GM18861 (cell line): Measurements from ENCODE around the gene KCNAB2.
"Not testable (repeated sequence)": the region's sequence is repeated elsewhere in the genome, so short reads cannot be mapped to it uniquely, and the experiment has no call there.

Experiments
- ATAC-seq: cut with Tn5 transposase; IDR thresholded peaks from one replicate; pipeline ENCODE4 v1.9.1; 2021; ENCODE audit not compliant: unreplicated experiment

Gene KCNAB2

GRCh38 chr1:6009120-6010040, 36.3 kb upstream of the KCNAB2 start:
- ATAC-seq: no peak

- no peak for ATAC-seq
These were observed 35.1 kb upstream of the KCNAB2 start for GRCh38 chr1:6010554-6010953.

DNA sequence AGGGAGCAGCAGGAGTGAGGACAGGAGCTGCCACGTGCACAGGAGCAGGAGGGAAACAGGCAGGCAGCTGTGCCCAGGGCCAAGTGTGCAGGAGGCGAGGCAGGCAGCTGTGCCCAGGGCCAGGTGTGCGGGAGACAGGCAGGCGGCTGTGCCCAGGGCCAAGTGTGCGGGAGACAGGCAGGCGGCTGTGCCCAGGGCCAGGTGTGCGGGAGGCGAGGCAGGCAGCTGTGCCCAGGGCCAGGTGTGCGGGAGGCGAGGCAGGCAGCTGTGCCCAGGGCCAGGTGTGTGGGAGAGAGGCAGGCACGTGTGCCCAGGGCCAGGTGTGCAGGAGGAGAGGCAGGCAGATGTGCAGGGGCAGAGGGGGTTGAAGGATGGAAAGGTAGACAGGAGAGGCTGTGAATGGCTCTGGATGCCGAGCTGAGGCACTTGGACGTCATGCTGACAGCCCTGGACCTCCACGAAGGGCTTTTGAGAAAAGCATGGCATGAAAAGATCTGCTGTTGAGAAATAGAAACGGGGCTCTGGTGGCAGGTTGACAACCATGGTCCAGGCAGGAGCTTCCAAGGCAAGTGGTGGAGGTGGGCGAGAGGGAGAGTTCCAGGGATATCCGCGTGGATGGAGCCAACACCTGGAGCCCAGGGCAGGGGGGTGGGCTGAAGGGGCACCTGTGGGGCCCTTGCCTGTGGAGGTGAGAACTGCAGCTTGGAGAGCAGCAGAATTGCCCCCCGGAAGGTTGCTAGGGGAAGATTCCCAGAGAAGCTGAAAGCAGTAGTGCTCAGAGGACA, 34.3 kb upstream of the KCNAB2 start:
- no peak for ATAC-seq

DNA sequence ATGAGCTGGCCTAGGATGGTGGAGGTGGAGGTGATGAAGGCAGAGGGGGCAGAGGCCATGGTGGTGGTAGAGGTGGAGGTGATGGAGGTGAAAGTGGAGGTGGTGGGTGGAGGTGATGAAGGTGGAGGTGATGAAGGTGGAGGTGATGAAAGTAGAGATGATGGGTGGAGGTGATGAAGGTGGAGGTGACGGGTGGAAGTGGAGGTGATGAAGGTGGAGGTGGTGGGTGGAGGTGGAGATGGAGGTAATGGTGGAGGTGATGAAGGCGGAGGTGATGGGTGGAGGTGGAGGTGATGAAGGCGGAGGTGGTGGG, 33.8 kb upstream of the KCNAB2 start:
- ATAC-seq: no peak

DNA sequence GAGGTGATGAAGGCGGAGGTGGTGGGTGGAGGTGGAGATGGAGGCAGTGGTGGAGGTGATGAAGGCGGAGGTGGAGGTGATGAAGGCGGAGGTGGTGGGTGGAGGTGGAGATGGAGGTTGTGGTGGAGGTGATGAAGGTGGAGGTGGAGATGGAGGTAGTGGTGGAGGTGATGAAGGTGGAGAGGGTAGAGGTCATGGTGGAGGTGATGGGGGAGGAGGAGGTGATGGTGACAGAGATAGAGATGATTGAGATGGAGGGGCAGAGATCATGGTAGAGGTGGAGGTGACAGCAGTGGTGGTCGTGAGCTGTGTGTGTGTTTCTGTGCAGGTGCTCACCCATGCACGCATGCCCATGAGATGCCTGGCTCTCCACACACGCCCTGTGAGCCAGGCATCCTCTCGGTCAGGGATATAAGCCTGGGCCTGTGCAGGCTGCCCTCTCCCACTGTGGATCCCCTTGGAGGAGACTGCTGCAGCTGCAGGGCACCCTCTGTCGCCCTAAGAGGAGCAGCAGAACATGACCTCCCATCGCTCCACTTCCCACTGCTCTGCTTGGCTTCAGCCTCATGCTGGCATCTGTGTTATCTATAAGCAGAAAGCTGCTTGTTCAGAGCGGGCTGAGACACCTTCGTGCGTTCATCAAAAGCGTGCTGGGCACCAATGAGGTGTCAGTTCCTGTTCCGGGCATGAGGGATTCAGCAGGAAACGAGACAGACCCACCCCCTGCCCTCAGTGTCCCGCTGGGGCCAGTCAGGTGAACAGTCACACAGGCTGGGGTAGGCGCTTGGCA, 33.0 kb upstream of the KCNAB2 start:
- ATAC-seq: no peak

GRCh38 chr1:6013491-6013890, 32.2 kb upstream of the KCNAB2 start:
- no peak for ATAC-seq

DNA sequence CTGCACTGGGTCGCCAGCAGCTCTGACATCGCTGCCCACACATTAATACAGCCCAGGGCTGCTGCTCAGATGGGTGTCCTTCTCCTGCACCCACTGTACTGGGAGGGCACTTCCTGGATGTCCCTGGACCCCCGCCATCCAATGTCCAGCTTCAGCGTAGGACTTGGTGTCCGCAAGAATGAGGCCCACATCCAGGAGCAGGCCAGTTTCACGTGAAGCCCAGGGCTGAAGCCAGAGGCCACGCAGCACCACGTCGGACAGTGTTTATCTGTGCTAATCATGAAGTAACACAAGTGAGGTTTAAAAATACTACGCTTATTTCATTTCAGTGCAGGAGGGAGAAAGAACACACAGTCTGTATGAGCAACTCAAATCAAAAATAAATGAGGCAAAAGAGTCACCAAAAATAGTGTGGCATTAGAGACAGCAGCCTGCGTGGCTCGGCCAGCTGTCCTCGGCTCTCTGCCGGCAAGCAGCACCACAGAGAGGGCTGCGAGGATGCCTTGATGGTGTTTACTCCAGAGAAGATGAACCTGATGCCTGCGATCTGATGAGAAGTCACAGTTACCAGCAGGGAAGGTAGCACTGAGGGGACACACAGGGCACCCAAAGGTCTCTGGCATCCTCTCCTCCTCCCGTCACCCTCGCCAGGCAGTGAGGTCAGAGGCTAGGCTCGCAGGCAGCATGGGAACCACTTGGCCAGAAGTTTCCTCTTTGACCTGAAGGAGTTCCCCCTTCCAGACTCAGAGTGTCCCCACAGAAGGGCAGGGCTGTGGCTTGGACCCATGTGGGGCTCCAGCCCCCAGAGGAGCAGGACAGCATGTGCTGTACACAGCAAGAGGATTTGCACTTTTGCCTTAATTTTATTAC, 31.3 kb upstream of the KCNAB2 start:
- ATAC-seq: no peak

GRCh38 chr1:6016191-6016865, 29.4 kb upstream of the KCNAB2 start:
- ATAC-seq: no peak

DNA sequence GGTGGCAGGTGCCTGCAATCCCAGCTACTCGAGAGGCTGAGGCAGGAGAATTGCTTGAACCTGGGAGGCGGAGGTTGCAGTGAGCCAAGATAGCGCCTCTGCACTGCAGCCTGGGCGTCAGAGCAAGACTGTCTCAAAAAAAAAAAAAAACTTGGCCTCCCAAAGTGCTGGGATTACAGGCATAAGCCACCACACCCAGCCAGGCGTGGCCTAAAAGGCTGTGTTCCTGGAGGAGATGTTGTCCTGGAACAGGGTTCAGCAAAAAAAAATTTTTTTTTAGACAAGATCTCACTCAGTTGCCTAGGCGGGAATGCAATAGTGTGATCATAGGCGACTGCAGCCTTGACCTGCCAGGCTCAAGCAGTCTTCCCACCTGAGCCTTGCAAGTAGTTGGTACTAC, 28.0 kb upstream of the KCNAB2 start:
- ATAC-seq: not testable (repeated sequence)

GRCh38 chr1:6019166-6019845, 26.4 kb upstream of the KCNAB2 start:
- ATAC-seq: no peak

- no peak for ATAC-seq
These were observed 23.5 kb upstream of the KCNAB2 start for GRCh38 chr1:6022193-6022592.

DNA sequence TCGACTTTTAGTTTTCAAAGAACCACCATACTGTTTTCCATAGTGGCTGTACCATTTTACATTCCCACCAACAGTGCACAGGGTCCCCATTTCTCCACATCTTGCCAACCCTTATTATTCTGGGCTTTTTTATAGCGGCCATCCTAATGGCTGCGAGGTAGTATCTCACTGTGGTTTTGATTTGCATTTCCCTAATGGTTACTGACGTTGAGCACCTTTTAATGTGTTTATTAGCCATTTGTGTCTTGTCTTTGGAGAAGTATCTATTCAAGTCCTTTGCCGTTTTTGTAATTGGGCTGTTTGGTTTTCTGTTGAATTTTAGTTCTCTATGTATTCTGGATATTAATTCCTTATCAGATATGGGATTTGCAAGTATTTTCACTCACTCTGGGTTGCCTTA, 22.3 kb upstream of the KCNAB2 start:
- no peak for ATAC-seq

GRCh38 chr1:6024376-6024775, 21.3 kb upstream of the KCNAB2 start:
- no peak for ATAC-seq

GRCh38 chr1:6025269-6026094, 20.2 kb upstream of the KCNAB2 start:
- ATAC-seq: no peak

GRCh38 chr1:6026095-6026809, 19.4 kb upstream of the KCNAB2 start:
- peak; percentile 66 for ATAC-seq

DNA sequence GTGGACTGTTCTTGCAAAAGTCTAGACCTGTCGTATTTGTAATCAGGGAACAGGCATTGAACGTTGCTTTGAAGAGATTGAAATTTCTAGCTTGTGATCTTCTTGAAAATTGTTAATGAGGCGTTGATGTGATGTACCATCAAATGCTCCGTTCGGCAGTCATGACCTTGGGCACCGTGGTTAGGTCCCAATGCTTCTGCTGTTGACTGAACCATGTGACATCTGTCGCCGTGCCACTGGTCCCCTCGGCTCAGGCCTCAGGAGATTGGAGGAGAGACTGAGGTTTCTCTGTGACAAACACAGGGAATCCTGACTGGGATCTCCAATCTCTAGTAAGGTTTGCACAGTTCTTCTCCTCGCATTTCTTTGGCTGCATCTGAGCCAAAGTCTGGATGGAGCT, 18.1 kb upstream of the KCNAB2 start:
- ATAC-seq: no peak

DNA sequence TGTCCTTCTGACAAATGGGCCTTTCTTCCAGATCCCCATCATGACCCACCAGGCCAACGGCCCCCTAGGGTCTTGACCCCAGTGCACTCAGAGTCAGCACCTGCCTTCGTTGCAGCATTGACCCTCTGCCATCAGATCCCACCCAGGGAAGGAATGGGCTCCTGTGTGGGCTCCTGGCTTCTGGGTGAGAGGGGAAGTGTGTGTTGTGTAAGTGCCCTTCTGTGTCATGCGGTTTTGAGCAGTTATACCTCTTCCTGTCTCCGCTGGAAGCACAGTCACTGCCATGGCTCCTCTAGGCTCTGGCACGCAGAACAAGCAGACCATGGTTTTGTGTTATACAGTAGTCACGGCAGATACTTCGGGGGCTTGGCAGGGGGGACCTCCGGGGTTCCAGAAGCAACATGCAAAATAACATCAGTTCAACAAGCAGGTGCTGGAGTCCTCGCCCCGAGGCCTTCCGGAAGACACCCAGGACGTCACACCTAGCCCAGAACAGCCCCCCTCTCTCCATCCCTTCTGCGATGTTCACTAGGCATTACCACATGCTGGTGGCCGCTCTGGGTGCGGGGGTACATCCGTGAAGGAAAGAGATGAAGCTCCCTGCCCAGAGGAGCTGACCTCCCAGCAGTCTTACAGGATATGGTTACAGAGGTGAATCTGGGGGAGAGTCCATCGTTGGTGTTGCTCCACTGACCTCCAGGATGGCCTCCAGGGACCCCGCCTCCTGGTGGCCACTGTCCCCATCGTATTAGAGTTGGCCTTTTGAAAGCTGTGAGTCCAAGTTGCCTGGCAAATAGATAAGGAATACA, 17.4 kb upstream of the KCNAB2 start:
- peak; percentile 25 for ATAC-seq
